Prostate gland (tissue), 2 donors: ENCODE results near the gene GAK.

ENCODE experiments used
- CTCF ChIP-seq, 4 experiments: fragments of 200-600 bp in 2 of 4; fragments of 450-650 bp in 2 of 4; sonication (generic) in 2 of 4; IDR thresholded peaks; 1 replicate in 3 of 4; 2 replicates in 1 of 4; pipeline ENCODE4 v1.5.1; 2016 to 2019; ENCODE audit warnings: antibody characterized with exemption in 4 of 4, mild to moderate bottlenecking in 2 of 4, moderate library complexity in 2 of 4
- POLR2A ChIP-seq: fragments of 450-650 bp; IDR thresholded peaks from one replicate; pipeline ENCODE4 v1.6.1; 2016; ENCODE audit warnings: antibody characterized with exemption, mild to moderate bottlenecking
- POLR2AphosphoS5 ChIP-seq: sonication (generic); formaldehyde crosslinking; IDR thresholded peaks from one replicate; pipeline ENCODE4 v1.6.1; 2017; ENCODE audit warnings: antibody characterized with exemption

DNA sequence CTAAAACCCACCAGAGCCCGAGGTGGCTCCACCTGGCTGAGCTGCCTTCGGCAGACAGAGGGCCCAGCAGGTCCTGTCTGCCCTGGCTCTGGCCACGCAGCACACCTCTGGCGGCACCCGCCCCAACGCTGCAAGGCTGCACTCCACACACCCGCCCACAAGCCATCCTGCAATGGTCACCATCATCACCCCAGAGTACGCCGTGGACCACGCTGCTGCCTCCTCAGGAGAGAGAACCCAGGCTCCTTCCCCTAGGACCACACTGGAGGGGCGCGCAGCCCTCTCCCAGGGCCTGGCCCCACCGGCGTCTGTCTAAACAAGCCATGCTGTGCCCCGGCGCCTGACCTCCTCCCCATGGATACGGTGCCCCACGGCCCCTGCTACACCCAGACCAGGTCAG, 66.5 kb downstream of the GAK start:
- TF ChIP-seq CTCF (IDR thresholded peaks at IDR 0.05): no peak
- TF ChIP-seq POLR2A: no peak
- no peak for TF ChIP-seq POLR2AphosphoS5
